GM23248 (cell line): ENCODE data around the gene BTN2A1. TPM values are rescaled to one million over a fixed set of nuclear protein-coding genes. Genes with fewer than 3 reads are reported as not detected.

Experiments
- DNase-seq: peaks from one replicate; pipeline ENCODE4 v3.0.0-alpha.2; 2015
- H2AFZ ChIP-seq: fragments of 200-600 bp; sonication (generic); 2 replicates; pipeline ENCODE4 v1.6.1; 2016; ENCODE audit warnings: antibody characterized with exemption
- H3F3A ChIP-seq: fragments of 200-600 bp; sonication (generic); 2 replicates; pipeline ENCODE4 v1.6.1; 2016; ENCODE audit warnings: mild to moderate bottlenecking, antibody characterized with exemption, mixed run types; ENCODE audit not compliant: insufficient read depth
- H3K27ac ChIP-seq: fragments of 200-600 bp; sonication (generic); 2 replicates; pipeline ENCODE4 v1.5.1; 2016; ENCODE audit warnings: mild to moderate bottlenecking
- H3K27me3 ChIP-seq: fragments of 200-600 bp; sonication (generic); replicated peaks from 2 replicates; pipeline ENCODE4 v1.6.1; 2016; ENCODE audit warnings: mild to moderate bottlenecking; ENCODE audit not compliant: insufficient read depth
- H3K36me3 ChIP-seq: fragments of 200-600 bp; sonication (generic); 2 replicates; pipeline ENCODE4 v1.6.1; 2016; ENCODE audit warnings: low read depth, mild to moderate bottlenecking
- H3K4me1 ChIP-seq: fragments of 200-600 bp; sonication (generic); 2 replicates; pipeline ENCODE4 v1.6.1; 2016; ENCODE audit warnings: mild to moderate bottlenecking; ENCODE audit not compliant: insufficient read depth
- H3K4me2 ChIP-seq: fragments of 200-600 bp; sonication (generic); one replicate; pipeline ENCODE4 v1.6.1; 2016; ENCODE audit warnings: mild to moderate bottlenecking; ENCODE audit not compliant: unreplicated experiment
- H3K4me3 ChIP-seq: fragments of 200-600 bp; sonication (generic); 2 replicates; pipeline ENCODE4 v1.5.1; 2016; ENCODE audit warnings: mild to moderate bottlenecking
- H3K79me2 ChIP-seq: fragments of 200-600 bp; sonication (generic); 2 replicates; pipeline ENCODE4 v1.6.1; 2016; ENCODE audit warnings: mild to moderate bottlenecking; ENCODE audit not compliant: insufficient read depth
- H3K9ac ChIP-seq: fragments of 200-600 bp; sonication (generic); 2 replicates; pipeline ENCODE4 v1.6.1; 2016; ENCODE audit warnings: mild to moderate bottlenecking
- H3K9me2 ChIP-seq: fragments of 200-600 bp; sonication (generic); 2 replicates; pipeline ENCODE4 v1.6.1; 2016; ENCODE audit warnings: mixed run types, mild to moderate bottlenecking, moderate library complexity; ENCODE audit not compliant: insufficient read depth
- H3K9me3 ChIP-seq: fragments of 200-600 bp; sonication (generic); one replicate; pipeline ENCODE4 v1.6.1; 2017; ENCODE audit warnings: low read depth
- H4K20me1 ChIP-seq: fragments of 200-600 bp; sonication (generic); 2 replicates; pipeline ENCODE4 v1.6.0; 2016; ENCODE audit not compliant: insufficient read depth
- EZH2 ChIP-seq: fragments of 200-600 bp; sonication (generic); IDR thresholded peaks from 2 replicates; pipeline ENCODE4 v1.6.1; 2018; ENCODE audit warnings: antibody characterized with exemption, mild to moderate bottlenecking; ENCODE audit not compliant: insufficient read depth, poor library complexity, severe bottlenecking
- EZH2phosphoT487 ChIP-seq: fragments of 200-600 bp; sonication (generic); IDR thresholded peaks from 2 replicates; pipeline ENCODE4 v1.6.1; 2018; ENCODE audit warnings: antibody characterized with exemption, moderate library complexity, mild to moderate bottlenecking, low read depth; ENCODE audit not compliant: insufficient read depth
- WGBS, 2 experiments: methylation state at CpG; one replicate each; pipeline ENCODE4 v1.1.6; 2015 to 2017; ENCODE audit warnings: low lambda C conversion rate in 2 of 2, low coverage in 1 of 2; ENCODE audit errors: missing lambda C conversion rate in 2 of 2; 5-methylcytosine and 5-hydroxymethylcytosine counted together
- in situ Hi-C: fragments of 300-500 bp; cut with MboI; formaldehyde crosslinking; loops from 2 replicates; pipeline ENCODE4 v1.15.0; 2020
- polyA plus RNA-seq: library from polyadenylated mRNA; unstranded; fragments of >200 nt; fragmentation: Nextera tagmentation; extraction: Ambion mirVana; gene quantifications from 2 replicates; pipeline ENCODE4 v1.2.1, GENCODE V29; 2016
- total RNA-seq: library from RNA; depleted of rRNA; stranded (reverse); fragments of >200 nt; shearing (Covaris generic); gene quantifications from 2 replicates; pipeline ENCODE4 v1.2.3, GENCODE V29; 2014

Gene BTN2A1
- total and polyA plus RNA-seq, 2 experiments from 2014 or later, result 15.0 to 18.4 TPM

DNA sequence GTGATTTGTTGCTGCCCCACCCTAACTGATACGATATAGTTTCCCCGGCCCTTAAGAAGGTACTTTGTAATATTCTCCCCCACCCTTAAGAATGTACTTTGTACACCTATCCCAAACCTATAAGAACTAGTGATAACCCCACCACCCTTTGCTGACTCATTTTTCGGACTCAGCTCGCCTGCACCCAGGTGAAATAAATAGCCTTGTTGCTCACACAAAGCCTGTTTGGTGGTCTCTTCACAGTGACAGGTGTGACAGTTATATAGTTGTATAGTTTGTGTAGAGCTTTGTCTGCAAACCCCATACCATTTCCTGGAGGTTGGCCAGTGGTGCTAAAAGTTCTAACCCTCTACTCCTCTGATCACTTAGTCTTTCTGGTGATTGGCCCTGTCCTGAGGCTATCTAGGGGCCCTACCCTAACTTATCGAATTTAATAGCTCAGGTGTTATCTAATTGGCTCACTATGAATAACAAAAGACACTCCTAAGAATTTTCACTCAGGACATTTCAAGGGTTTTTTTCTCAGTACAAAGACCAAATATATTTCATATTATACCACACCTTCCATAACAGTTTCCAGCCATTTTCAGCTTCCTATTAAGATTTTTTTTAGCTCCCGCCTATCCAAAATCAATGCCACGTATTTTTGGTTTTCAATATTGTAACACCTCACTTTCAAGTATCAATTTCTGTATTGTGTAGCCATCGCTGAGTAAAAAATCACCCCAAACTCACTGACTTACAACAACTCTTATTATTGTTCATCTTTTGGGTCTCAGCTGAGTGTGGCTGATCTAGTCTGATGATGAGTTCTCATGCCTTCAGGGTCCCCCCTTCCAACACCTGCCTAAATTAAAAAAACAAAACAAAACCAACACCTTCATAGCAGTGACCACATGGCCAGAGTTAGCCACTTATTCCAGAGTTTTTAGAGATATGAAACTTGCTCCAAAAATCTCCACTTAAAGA, 32.5 kb downstream of the BTN2A1 start:
- 78% methylated on average over 8 of the region's 8 CpGs for WGBS, 2 experiments
- Histone ChIP-seq H3K4me1 (no peaks in the 10 kb centered on the region), H3K9me3 (no peaks in the 10 kb centered on the region), H3K27ac (no peak overlapping the region), H3K79me2 (no peaks in the 10 kb centered on the region), H3K27me3 (no peaks in the 10 kb centered on the region), H3K4me3 (no peak overlapping the region), H2AFZ (no peak overlapping the region), H3K36me3 (no peaks in the 10 kb centered on the region), H3K4me2 (no peak overlapping the region), H4K20me1 (no peaks in the 10 kb centered on the region), H3K9ac (no peak overlapping the region), H3F3A (no peaks in the 10 kb centered on the region), H3K9me2 (no peaks in the 10 kb centered on the region)
- no peak for DNase-seq
- no peak for TF ChIP-seq EZH2phosphoT487
- TF ChIP-seq EZH2, result no peak
- in situ Hi-C loops, result no loop called here

DNA sequence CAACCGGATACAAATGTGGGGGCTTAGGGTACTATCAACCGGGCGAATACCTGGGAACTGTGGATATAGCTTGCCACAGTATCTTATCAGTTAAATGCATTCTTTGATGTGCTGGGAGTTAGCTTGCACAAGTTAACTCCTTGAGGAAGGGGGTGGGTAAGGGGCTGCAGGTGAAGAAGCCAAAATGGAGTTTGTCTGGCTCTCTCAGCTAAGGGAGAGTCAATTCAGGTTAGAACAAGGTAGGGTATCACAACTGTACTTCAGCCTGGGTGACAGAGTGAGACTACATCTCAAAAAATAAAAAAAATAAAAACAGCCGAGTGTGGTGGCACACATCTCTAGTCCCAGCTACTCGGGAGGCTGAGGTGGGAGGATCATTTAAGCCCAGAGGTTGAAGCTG, 33.8 kb downstream of the BTN2A1 start:
- H3K27ac ChIP-seq, result no peak overlapping the region
- H3K4me1 ChIP-seq, result no peaks in the 10 kb centered on the region
- 60 to 64% methylated on average over 5 of the region's 5 CpGs for WGBS, 2 experiments
- no peak overlapping the region for H3K4me3 ChIP-seq
- no peaks in the 10 kb centered on the region for H3K36me3 ChIP-seq
- no peaks in the 10 kb centered on the region for H4K20me1 ChIP-seq
- no peak for TF ChIP-seq EZH2
- no peak for TF ChIP-seq EZH2phosphoT487
- no peak for DNase-seq
- in situ Hi-C loops, result no loop called here
- no peak overlapping the region for H3K9ac ChIP-seq
- H3K9me2 ChIP-seq, result no peaks in the 10 kb centered on the region
- H3K4me2 ChIP-seq, result no peak overlapping the region
- no peak overlapping the region for H2AFZ ChIP-seq
- no peaks in the 10 kb centered on the region for H3K9me3 ChIP-seq
- H3K79me2 ChIP-seq, result no peaks in the 10 kb centered on the region
- H3K27me3 ChIP-seq, result no peaks in the 10 kb centered on the region
- H3F3A ChIP-seq, result no peaks in the 10 kb centered on the region

DNA sequence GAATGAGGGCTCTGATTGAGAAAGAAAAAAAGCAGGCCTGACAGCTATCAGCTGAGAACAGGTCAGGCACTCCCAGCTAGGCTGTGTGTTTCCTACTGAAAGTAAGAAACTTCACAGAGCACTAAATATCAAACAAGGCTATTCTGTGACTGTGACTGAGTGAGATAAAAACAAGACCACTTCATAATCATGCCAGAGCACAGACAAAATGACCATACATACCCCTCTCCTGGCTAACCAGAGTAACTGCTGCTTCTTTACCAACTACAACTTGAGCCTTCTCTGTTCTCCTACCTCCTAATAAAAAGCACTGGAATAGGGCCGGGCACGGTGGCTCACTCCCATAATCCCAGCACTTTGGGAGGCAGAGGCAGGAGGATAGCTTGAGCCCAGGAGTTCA, 35.5 kb downstream of the BTN2A1 start:
- Histone ChIP-seq H3F3A (no peaks in the 10 kb centered on the region), H3K9ac (no peak overlapping the region), H3K4me2 (no peak overlapping the region), H3K4me3 (no peak overlapping the region), H4K20me1 (no peaks in the 10 kb centered on the region), H3K9me2 (no peaks in the 10 kb centered on the region), H3K4me1 (no peaks in the 10 kb centered on the region), H3K27me3 (no peaks in the 10 kb centered on the region), H3K9me3 (no peaks in the 10 kb centered on the region), H3K79me2 (no peaks in the 10 kb centered on the region), H2AFZ (0 out of 2 replicates have a peak overlapping the region, but pooled peaks have one; percentile 51), H3K36me3 (no peaks in the 10 kb centered on the region), H3K27ac (no peak overlapping the region)
- TF ChIP-seq EZH2, result no peak
- no peak for TF ChIP-seq EZH2phosphoT487
- 91 to 93% methylated on average over 2 of the region's 2 CpGs for WGBS, 2 experiments
- in situ Hi-C loops, result no loop called here
- peak; percentile 27 for DNase-seq

DNA sequence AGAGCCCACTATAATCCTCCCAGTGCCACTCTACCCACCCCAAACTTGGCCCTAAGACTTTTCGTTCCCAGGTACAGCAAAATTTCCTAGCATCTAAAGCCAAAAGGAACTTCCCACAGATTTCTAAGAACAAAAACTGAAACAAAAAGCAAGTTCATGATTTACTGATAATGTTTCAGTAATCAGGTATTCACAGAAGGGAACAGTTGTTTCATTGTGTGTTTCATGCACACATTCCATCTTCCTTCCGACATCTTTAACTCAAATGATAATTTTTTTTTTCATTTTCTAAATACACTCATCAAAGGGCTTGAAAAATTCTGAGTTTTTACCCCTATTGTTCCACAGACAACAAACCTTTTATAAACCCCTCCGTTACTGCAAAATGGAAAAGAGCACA, 36.4 kb downstream of the BTN2A1 start:
- 76 to 79% methylated on average over 3 of the region's 3 CpGs for WGBS, 2 experiments

More for the DNA sequence above, 36.4 kb downstream of the BTN2A1 start:
- H3K4me1 ChIP-seq, result no peaks in the 10 kb centered on the region
- no peak overlapping the region for H3K4me3 ChIP-seq
- no peaks in the 10 kb centered on the region for H3K79me2 ChIP-seq
- DNase-seq, result no peak
- no peak overlapping the region for H2AFZ ChIP-seq
- in situ Hi-C loops, result no loop called here
- no peaks in the 10 kb centered on the region for H3F3A ChIP-seq
- no peak overlapping the region for H3K9ac ChIP-seq
- no peaks in the 10 kb centered on the region for H3K27me3 ChIP-seq
- no peak for TF ChIP-seq EZH2
- no peak for TF ChIP-seq EZH2phosphoT487
- H3K4me2 ChIP-seq, result no peak overlapping the region
- no peaks in the 10 kb centered on the region for H3K36me3 ChIP-seq
- no peak overlapping the region for H3K27ac ChIP-seq
- H3K9me2 ChIP-seq, result no peaks in the 10 kb centered on the region
- no peaks in the 10 kb centered on the region for H4K20me1 ChIP-seq
- H3K9me3 ChIP-seq, result no peaks in the 10 kb centered on the region
